HCEC 1CT (cell line): ENCODE data around the gene CDCA3.

ENCODE experiments used
- DNase-seq: peaks from one replicate; pipeline ENCODE4 v3.0.0-alpha.2; 2017

Gene CDCA3

GRCh38 chr12:6831450-6831995 is 19.6 kb downstream of the CDCA3 start:
- no peak for DNase-seq

- no peak for DNase-seq
These were observed 20.1 kb downstream of the CDCA3 start for GRCh38 chr12:6830999-6831398.

DNA sequence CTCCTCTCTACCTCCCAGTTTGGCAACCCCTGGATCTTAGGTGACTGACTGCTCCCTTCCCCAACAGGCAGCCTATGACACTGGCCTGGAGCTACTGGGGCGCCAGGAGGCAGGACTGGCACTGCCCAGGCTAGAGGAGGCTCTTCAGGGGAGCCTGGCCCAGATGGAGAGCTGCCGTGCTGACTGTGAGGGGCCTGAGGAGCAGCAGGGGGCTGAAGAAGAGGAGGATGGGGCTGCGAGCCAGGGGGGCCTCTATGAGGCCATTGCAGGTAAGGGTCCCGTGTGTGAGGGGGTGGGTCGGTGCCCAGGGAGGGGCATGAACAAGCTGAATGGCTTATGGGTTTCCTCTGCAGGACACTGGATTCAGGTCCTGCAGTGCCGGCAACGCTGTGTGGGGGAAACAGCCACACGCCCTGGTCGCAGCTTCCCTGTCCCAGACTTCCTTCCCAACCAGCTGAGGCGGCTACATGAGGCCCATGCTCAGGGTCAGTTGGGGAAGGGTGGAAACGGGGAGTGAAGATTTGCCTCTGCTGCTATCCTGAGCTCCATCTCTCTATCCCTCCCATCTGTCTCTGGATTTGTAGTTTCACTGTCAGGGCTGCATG is 20.7 kb downstream of the CDCA3 start:
- DNase-seq: no peak

DNA sequence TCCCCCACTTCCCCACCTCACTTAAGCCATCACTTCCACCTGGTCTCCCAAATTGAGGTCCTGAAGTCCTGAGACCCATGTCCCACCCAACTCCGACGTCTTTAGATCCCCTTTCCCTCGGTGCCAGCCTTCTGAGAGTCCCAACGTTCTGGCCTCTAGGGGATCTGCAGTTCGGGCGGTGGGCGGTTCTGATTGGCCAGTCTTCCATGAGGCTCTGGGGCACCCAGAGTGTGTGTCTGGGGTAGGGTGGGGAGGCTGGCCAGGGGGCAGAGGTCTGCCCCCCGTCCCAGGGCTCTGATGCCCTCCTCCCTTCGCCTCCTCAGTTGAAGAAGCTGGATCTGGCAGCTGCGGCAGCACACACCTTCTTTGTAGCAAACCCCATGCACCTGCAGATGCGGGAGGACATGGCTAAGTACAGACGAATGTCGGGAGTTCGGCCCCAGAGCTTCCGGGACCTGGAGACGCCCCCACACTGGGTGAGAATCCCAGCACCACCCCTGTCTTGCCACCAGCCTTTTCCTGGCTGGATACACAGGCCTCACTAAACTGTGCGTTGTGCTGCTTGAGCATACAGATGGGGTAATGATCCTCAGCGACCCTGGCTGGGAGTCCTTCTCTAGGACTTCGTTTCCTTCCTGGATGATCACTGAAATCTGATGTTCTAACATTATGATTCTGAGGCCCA is 21.4 kb downstream of the CDCA3 start:
- no peak for DNase-seq

GRCh38 chr12:6828781-6829535 is 22.1 kb downstream of the CDCA3 start:
- DNase-seq: peak; percentile 65

- peak; percentile 61 for DNase-seq
These were observed 22.9 kb downstream of the CDCA3 start, which contains the start of gene P3H3 for GRCh38 chr12:6827982-6828780. P3H3 (plus strand) TSS chr12:6828407; CDS start chr12:6828441, 34 bp downstream.

GRCh38 chr12:6827437-6827911 is 23.6 kb downstream of the CDCA3 start:
- DNase-seq: peak; percentile 79

DNA sequence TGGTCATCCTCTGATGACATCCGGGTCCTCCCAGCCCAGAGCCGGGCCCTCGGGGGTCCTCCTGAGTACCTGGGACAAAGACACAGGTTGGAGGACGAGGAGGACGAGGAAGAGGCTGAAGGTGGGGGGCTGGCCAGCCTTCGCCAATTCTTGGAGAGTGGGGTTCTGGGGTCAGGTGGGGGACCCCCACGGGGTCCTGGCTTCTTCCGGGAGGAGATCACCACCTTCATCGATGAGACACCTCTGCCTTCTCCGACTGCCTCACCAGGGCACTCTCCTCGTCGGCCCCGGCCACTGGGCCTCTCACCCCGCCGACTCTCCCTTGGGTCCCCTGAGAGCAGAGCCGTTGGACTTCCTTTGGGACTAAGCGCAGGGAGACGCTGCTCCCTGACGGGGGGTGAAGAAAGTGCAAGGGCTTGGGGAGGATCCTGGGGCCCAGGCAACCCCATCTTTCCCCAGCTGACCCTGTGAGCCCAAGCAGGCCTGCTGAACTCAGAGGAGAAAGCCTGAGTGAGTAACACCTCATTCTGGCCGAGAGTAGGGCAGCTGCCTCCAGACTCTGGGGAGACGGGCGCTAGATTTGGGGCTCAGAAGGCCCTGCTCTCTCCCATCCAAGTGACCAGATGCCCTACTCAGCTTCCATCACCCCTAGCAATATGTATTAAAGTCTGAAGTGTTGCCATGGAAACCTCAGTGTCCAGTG is 24.2 kb downstream of the CDCA3 start:
- DNase-seq: no peak

DNA sequence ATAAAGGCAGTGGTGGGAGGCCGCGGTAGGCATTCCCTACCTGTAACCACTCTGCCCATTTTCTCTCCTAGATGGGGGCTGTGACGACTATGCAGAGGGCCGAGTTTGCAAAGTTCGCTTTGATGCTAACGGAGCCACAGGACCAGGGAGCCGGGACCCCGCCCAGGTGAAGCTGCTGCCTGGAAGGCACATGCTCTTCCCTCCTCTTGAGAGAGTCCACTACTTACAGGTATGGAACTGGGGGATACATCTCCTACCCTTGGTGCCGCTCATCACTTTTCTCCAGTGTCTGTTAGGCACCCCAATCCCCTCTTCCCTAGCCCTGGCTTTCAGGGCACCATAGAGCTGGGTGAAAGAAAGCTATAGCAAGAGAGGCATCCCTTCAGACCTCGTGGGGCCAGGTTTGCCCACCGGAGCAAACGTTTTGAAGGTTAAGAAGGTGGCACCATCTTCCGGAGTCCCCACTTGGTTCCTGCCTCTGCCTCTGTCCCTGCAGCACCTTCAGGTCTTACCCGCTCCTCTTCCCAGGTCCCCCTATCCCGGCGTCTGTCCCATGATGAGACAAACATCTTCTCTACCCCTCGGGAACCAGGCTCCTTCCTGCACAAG is 24.9 kb downstream of the CDCA3 start:
- no peak for DNase-seq

DNA sequence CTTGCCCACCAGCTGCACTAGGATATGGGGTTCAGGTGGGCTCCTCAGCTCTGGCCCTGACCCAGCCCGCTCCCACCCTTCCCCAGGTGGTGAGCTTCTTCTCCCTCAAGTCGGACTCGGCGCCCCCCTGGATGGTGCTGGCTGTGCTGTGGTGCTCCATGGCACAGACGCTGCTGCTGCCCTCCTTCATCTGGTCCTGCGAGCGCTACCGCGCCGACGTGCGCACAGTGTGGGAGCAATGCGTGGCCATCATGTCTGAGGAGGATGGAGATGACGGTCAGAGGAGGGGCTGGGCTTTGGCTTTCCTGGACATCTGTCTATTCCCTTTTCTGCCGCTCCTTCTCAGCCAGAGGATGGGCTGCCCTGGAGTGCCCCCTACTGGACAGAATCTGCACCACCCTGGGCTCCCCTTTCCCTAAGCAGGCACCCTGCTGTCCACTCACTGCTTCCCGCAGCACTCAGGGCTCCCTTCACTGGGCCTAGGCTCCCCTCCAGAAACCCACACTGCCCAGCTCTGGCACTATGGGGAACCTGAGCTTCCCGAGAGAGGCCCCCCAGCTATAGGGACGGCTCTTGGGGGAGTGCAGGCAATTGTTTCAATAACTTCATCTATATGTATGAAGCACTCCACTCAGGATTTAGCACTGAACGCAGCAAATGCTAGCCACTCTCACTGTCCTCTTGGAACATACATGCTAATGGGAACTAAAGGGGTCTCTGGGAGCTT is 25.5 kb downstream of the CDCA3 start:
- peak; percentile 80 for DNase-seq

DNA sequence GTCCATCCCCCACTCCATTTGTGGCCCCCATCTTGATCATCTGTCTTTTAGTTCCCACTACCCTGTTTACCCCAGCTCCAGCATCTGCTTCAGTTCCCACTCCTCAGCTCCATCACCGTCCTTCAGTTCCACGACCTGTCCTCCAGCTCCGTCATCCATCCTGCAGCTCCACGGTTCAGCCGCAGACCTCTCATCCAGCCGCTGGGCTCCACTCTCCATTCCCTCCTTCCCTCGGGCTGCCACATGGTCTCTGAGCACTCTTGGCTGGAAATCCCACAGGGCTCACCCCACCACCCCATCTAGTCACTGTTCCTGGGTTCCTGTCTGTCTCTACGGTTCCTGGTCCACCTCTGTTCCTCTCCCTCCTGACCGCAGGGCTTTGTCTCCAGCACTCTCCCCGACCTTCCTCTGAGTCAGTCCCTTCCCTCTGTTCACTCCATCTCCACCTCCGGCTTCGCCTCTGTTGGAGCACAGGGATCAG is 26.1 kb downstream of the CDCA3 start:
- no peak for DNase-seq

GRCh38 chr12:6824085-6824775 is 26.9 kb downstream of the CDCA3 start:
- DNase-seq: no peak

DNA sequence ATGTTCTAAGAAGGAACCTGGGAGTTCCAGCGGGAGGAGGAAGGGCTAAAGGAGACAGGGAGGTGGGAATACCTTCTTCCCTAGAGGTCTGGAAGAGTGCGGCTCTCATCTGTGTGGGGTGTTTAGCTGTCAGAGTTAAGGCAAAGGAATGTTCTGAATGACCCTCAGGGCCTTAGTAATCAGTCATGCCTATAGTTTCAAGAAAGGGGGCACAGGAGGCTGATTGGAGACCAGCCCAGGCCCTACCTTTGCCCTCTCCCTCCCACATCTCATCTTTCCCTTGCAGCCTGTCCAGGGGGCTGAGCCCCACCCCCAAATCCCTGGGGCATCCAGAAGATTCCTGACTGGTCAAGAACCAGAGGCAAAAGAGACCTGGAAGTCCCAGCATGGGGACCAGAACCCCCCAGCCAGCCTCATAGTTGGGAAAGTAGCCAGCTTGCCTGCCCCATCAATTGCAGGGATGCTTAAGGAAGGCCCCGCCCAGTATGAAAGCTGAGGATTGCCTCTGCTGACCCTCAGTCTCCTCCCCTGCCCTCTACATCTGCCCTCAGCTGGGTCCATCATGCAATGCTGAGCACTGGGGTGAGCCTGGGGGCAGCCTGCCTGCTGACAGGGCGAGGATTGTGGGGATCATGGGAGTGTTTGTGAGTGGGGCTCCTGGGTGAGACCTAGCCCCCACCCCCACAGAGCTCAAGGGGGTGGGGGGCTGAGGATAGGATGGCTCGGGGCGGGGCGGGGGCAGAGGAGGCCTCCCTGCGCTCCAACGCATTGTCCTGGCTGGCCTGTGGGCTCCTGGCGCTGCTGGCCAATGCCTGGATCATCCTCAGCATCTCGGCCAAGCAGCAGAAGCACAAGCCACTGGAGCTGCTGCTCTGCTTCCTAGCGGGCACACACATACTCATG is 27.7 kb downstream of the CDCA3 start:
- no peak for DNase-seq

GRCh38 chr12:6822426-6823135 is 28.5 kb downstream of the CDCA3 start:
- no peak for DNase-seq

- peak; percentile 34 for DNase-seq
These were observed 29.3 kb downstream of the CDCA3 start, which contains the start of gene GPR162 for GRCh38 chr12:6821591-6822425. GPR162 (plus strand) TSS chr12:6821821; CDS start chr12:6823899, 2,078 bp downstream.

DNA sequence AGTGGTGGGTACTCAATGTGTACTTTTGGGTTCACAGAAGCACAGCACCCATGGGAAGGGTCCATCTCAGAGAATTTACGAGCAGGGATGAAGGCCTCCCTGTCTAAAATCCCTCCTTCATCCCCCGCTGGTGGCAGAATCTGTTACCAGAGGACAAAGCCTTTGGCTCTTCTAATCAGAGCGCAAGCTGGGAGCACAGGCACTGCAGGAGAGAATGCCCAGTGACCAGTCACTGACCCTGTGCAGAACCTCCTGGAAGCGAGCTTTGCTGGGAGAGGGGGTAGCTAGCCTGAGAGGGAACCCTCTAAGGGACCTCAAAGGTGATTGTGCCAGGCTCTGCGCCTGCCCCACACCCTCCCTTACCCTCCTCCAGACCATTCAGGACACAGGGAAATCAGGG is 30.9 kb downstream of the CDCA3 start:
- no peak for DNase-seq
